GM12801 (cell line): ENCODE data around the gene CCSER1.

Source experiments
- CTCF ChIP-seq: IDR thresholded peaks from one replicate; pipeline ENCODE4 v1.5.1; 2011; ENCODE audit warnings: control low read depth; ENCODE audit not compliant: insufficient read length; ENCODE audit errors: extremely low read depth

The CCSER1 gene

GRCh38 chr4:90281541-90282355, 154.6 kb downstream of the CCSER1 start:
- TF ChIP-seq CTCF = no peak

- no peak for TF ChIP-seq CTCF
Observed at GRCh38 chr4:90290345-90290744, 163.2 kb downstream of the CCSER1 start.

- TF ChIP-seq CTCF = no peak
Observed at GRCh38 chr4:90292438-90292837, 165.2 kb downstream of the CCSER1 start.

- no peak for TF ChIP-seq CTCF
Observed at GRCh38 chr4:90293320-90293719, 166.1 kb downstream of the CCSER1 start.

- TF ChIP-seq CTCF = no peak
Observed at GRCh38 chr4:90299373-90299772, 172.2 kb downstream of the CCSER1 start.

GRCh38 chr4:90306810-90307209, 179.6 kb downstream of the CCSER1 start:
- no peak for TF ChIP-seq CTCF

- no peak for TF ChIP-seq CTCF
Observed at GRCh38 chr4:90317785-90318184, 190.6 kb downstream of the CCSER1 start.
